Ishikawa (cell line): ENCODE results near the gene RNH1.

Experiments
- CEBPB ChIP-seq: IDR thresholded peaks from 2 replicates; pipeline ENCODE4 v1.6.1; 2012
- CREB1 ChIP-seq: IDR thresholded peaks from 2 replicates; pipeline ENCODE4 v1.6.1; 2012; ENCODE audit warnings: low read depth
- EGR1 ChIP-seq: IDR thresholded peaks from 2 replicates; pipeline ENCODE4 v1.6.1; 2012
- EP300 ChIP-seq: IDR thresholded peaks from 2 replicates; pipeline ENCODE4 v1.6.1; 2012; ENCODE audit warnings: borderline replicate concordance
- FOXM1 ChIP-seq: IDR thresholded peaks from 2 replicates; pipeline ENCODE4 v1.6.1; 2012; ENCODE audit warnings: low read depth, borderline replicate concordance
- NFIC ChIP-seq: IDR thresholded peaks from 2 replicates; pipeline ENCODE4 v1.6.1; 2012
- RAD21 ChIP-seq: IDR thresholded peaks from 2 replicates; pipeline ENCODE4 v1.6.1; 2012; ENCODE audit warnings: low read depth
- TAF1 ChIP-seq: IDR thresholded peaks from 2 replicates; pipeline ENCODE4 v1.6.1; 2012; ENCODE audit warnings: low read depth, mild to moderate bottlenecking
- TCF12 ChIP-seq: IDR thresholded peaks from 2 replicates; pipeline ENCODE4 v1.6.1; 2012; ENCODE audit warnings: low read depth
- TEAD4 ChIP-seq: IDR thresholded peaks from 2 replicates; pipeline ENCODE4 v1.6.1; 2012
- YY1 ChIP-seq: IDR thresholded peaks from 2 replicates; pipeline ENCODE4 v1.6.1; 2012; ENCODE audit warnings: low read depth
- ZBTB7A ChIP-seq: IDR thresholded peaks from 2 replicates; pipeline ENCODE4 v1.6.1; 2012; ENCODE audit warnings: low read depth
- TF ChIP-seq, protein P1 (sequence below): IDR thresholded peaks from 2 replicates; pipeline ENCODE4 v1.6.1; 2012; ENCODE audit warnings: low read depth, mild to moderate bottlenecking
- TF ChIP-seq, protein P2 (sequence below): IDR thresholded peaks from 2 replicates; pipeline ENCODE4 v1.6.1; 2012
- TF ChIP-seq, protein P3 (sequence below): IDR thresholded peaks from 2 replicates; pipeline ENCODE4 v1.6.1; 2012

RNH1 gene

DNA sequence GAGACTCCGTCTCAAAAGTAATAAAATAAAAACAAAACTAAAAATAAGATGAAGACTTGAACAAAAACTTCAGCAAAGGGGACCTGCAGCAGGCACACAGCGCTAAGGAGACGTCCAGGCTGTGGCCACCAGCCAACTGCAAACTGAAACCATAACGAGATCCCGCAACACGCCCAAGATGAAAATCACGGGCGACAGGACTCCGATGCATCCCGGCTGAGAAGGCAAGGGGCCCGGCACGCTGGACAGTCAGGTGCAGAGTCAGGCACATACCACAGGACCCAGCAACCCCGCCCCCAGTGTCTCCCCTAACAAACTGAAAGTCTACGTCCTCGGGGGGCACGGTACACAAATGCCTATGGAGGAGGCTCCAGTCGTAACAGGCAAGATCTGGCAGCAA lies 19.1 kb upstream of the RNH1 start:
- TF ChIP-seq, protein P1, sequence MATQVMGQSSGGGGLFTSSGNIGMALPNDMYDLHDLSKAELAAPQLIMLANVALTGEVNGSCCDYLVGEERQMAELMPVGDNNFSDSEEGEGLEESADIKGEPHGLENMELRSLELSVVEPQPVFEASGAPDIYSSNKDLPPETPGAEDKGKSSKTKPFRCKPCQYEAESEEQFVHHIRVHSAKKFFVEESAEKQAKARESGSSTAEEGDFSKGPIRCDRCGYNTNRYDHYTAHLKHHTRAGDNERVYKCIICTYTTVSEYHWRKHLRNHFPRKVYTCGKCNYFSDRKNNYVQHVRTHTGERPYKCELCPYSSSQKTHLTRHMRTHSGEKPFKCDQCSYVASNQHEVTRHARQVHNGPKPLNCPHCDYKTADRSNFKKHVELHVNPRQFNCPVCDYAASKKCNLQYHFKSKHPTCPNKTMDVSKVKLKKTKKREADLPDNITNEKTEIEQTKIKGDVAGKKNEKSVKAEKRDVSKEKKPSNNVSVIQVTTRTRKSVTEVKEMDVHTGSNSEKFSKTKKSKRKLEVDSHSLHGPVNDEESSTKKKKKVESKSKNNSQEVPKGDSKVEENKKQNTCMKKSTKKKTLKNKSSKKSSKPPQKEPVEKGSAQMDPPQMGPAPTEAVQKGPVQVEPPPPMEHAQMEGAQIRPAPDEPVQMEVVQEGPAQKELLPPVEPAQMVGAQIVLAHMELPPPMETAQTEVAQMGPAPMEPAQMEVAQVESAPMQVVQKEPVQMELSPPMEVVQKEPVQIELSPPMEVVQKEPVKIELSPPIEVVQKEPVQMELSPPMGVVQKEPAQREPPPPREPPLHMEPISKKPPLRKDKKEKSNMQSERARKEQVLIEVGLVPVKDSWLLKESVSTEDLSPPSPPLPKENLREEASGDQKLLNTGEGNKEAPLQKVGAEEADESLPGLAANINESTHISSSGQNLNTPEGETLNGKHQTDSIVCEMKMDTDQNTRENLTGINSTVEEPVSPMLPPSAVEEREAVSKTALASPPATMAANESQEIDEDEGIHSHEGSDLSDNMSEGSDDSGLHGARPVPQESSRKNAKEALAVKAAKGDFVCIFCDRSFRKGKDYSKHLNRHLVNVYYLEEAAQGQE, result no peak
- TF ChIP-seq RAD21 (no peak), NFIC (no peak), ZBTB7A (no peak), CREB1 (no peak), EGR1 (no peak), FOXM1 (no peak), YY1 (no peak)
- TF ChIP-seq, protein P2, sequence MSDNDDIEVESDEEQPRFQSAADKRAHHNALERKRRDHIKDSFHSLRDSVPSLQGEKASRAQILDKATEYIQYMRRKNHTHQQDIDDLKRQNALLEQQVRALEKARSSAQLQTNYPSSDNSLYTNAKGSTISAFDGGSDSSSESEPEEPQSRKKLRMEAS, result no peak
- TF ChIP-seq, protein P3, sequence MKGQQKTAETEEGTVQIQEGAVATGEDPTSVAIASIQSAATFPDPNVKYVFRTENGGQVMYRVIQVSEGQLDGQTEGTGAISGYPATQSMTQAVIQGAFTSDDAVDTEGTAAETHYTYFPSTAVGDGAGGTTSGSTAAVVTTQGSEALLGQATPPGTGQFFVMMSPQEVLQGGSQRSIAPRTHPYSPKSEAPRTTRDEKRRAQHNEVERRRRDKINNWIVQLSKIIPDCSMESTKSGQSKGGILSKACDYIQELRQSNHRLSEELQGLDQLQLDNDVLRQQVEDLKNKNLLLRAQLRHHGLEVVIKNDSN, result no peak

GRCh38 chr11:521177-521688 lies 14.2 kb upstream of the RNH1 start:
- TF ChIP-seq NFIC (no peak), CREB1 (no peak)

GRCh38 chr11:520428-521176 lies 13.6 kb upstream of the RNH1 start:
- TF ChIP-seq FOXM1, result no peak
- TF ChIP-seq EGR1, result no peak
- TF ChIP-seq EP300, result no peak
- TF ChIP-seq NFIC, result no peak

DNA sequence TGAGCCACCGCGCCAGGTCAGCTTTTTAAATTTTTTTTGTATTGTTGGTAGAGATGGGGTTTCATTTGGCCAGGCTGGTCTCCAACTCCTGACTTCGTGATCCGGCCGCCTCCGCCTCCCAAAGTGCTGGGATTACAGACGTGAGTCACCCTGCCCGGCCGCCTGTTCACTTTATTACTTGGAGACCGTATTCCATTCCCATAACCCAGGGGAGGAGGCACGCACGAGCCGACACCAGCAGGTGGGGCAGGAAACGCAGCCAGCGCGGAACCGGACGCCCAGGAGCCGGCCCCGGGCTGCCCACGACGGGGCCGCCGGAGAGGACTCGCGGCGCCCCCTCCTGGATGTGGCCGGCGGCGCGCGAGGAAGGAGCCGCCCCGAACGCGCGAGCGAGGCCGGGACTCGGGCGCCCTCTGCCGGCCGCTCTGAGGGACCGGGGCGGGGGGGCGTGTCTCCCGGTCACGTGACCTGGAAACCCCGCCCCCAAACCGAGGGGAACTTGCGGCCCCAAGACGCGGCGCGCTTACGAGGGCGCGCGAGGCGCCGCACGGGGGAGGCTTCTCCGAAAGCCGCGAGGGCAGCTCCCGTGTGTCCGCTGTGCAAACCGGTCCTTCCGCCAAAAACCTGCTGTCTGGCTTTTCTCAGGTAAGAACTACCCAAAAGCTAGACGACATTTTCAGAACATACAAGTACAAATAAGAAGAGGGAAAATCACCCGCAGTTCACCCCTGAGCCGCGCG lies 11.6 kb upstream of the RNH1 start:
- TF ChIP-seq NFIC (peak; percentile 54; the same call in 1 of the 2 replicates), EP300 (peak; percentile 40; the same call in 1 of the 2 replicates), FOXM1 (0 out of 2 replicates have a peak, but pooled peaks have one; percentile 33), TEAD4 (peak; percentile 50), ZBTB7A (no peak), RAD21 (peak; percentile 74; the same call in 1 of the 2 replicates), TCF12 (peak; percentile 75), TAF1 (no peak)
- TF ChIP-seq, protein P3, result peak; percentile 94
- TF ChIP-seq, protein P1, result no peak
- TF ChIP-seq, protein P2, result peak; percentile 97

DNA sequence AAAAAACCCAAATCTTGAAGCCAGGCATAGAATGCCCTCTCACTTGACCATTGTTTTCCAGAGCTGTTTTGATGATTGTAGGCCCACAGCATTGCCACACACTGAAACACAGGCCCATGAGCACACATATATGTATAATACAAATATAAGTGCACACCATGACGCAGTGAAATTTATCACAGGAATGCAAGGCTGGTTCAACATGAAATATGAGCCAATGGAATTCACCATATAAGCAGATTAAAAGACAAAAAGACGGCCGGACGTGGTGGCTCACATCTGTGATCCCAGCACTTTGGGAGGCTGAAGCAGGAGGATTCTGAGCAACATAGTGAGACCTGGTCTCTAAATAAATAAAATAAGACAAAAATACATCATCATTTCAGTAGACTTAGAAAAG lies 9.4 kb upstream of the RNH1 start:
- TF ChIP-seq, protein P3, result no peak
- TF ChIP-seq TAF1, result no peak
- TF ChIP-seq TEAD4, result no peak
- TF ChIP-seq ZBTB7A, result no peak
- TF ChIP-seq NFIC, result no peak
- TF ChIP-seq, protein P1, result no peak
- no peak for TF ChIP-seq CEBPB
- no peak for TF ChIP-seq TCF12
- TF ChIP-seq RAD21, result no peak
- no peak for TF ChIP-seq FOXM1
- no peak for TF ChIP-seq CREB1
- no peak for TF ChIP-seq YY1
- no peak for TF ChIP-seq EP300
